ENCODE data around the gene ITPR2.

ITPR2 gene

DNA sequence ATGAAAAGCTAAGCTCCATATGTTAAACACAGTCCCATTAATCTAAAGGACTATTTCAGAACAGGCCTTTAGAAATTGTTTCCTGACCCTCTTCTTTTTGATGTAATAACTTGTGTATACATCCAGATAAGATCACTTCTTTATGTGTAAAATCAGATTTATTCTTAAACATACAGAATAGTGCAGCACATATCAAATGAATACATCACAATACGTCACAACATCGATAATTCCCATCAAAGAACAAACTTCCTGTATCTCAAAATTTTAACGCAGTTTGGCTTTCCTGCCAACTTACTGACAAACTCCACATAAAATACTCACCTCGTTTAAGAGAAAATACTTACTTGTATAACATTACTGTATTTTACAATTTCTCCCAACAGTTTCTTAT, 108.7 kb downstream of the ITPR2 start:
- H3K4me1 ChIP-seq (ENCODE audit: insufficient read depth, low read length, severe bottlenecking) = peaks cover 3% of the 10 kb centered on the region
- no peaks in the 10 kb centered on the region for H3F3A ChIP-seq (ENCODE audit: insufficient read depth, low read length)
- H3K79me2 ChIP-seq (ENCODE audit: insufficient read depth, low read length) = no peaks in the 10 kb centered on the region
- H3K27ac ChIP-seq (ENCODE audit: low read depth, low read length, poor library complexity, severe bottlenecking) = no peak overlapping the region
- no peak overlapping the region for H3K4me2 ChIP-seq (ENCODE audit: low read length)
- H3K9me3 ChIP-seq (ENCODE audit: low read length) = no peaks in the 10 kb centered on the region
- H2AFZ ChIP-seq (ENCODE audit: low read length) = no peak overlapping the region
- no peak overlapping the region for H3K4me3 ChIP-seq (ENCODE audit: low read depth, low read length, poor library complexity, severe bottlenecking)
- no peaks in the 10 kb centered on the region for H4K20me1 ChIP-seq (ENCODE audit: insufficient read depth, low read length)
- peaks cover 4% of the 10 kb centered on the region; the same call in 1 of the 2 replicates for H3K36me3 ChIP-seq (ENCODE audit: insufficient read depth, low read length)
- no peak overlapping the region for H3K9ac ChIP-seq (ENCODE audit: low read length)
- TF ChIP-seq EZH2 (IDR thresholded peaks at IDR 0.05; ENCODE audit: borderline replicate concordance, low read length) = no peak
- TF ChIP-seq, protein P1, sequence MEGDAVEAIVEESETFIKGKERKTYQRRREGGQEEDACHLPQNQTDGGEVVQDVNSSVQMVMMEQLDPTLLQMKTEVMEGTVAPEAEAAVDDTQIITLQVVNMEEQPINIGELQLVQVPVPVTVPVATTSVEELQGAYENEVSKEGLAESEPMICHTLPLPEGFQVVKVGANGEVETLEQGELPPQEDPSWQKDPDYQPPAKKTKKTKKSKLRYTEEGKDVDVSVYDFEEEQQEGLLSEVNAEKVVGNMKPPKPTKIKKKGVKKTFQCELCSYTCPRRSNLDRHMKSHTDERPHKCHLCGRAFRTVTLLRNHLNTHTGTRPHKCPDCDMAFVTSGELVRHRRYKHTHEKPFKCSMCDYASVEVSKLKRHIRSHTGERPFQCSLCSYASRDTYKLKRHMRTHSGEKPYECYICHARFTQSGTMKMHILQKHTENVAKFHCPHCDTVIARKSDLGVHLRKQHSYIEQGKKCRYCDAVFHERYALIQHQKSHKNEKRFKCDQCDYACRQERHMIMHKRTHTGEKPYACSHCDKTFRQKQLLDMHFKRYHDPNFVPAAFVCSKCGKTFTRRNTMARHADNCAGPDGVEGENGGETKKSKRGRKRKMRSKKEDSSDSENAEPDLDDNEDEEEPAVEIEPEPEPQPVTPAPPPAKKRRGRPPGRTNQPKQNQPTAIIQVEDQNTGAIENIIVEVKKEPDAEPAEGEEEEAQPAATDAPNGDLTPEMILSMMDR (IDR thresholded peaks at IDR 0.05; ENCODE audit: low read length) = no peak
- no peaks in the 10 kb centered on the region for H3K9me2 ChIP-seq (ENCODE audit: low read depth, low read length)
- no peaks in the 10 kb centered on the region for H3K27me3 ChIP-seq (ENCODE audit: insufficient read depth, low read length)

DNA sequence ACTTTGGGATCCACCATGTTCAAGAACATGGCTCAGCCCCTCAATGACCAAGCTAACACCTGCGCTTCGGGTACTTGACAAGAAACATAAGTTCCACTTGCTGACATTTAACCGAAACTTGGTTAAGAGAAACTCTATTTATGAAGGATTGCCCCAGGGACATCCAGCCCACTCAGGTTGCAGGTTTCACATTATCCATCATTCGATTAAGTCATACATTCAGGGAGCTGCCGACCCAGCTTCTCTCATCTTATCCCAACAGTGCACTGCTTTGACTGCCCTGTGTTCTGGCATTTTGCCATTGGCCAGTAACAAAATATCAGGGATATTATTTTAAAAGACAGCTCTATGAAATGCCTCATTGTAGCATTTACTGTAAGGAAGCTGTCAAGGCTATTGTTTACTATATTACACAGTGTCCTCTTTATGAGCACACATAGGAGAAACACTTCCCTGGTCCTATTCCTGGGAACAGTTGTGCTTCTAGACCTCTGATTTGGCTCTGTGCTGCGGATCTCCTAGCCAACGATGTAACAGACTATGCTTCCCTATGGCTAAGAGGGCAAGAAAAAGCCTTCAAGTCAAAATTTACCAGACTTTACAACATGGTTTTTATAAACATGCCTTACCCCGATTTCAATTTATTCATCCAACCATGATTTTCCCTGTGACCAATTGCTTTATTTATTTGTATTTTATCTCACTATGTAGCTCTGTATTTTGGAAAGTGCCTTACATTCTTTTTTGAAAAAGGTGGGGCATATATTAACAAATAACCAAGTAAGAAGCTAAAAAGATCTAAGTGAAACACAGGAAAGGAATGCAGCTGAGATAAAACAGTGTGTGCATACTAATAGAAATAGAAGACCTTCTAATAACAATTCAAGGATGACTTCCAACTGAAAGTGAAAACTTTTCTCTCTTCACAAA, 109.3 kb downstream of the ITPR2 start:
- Histone ChIP-seq H3K79me2 (ENCODE audit: insufficient read depth, low read length) (no peaks in the 10 kb centered on the region), H3K9ac (ENCODE audit: low read length) (no peak overlapping the region), H2AFZ (ENCODE audit: low read length) (no peak overlapping the region), H3F3A (ENCODE audit: insufficient read depth, low read length) (no peaks in the 10 kb centered on the region), H4K20me1 (ENCODE audit: insufficient read depth, low read length) (no peaks in the 10 kb centered on the region), H3K9me2 (ENCODE audit: low read depth, low read length) (no peaks in the 10 kb centered on the region), H3K36me3 (ENCODE audit: insufficient read depth, low read length) (peaks cover 7% of the 10 kb centered on the region; the same call in 1 of the 2 replicates), H3K27me3 (ENCODE audit: insufficient read depth, low read length) (no peaks in the 10 kb centered on the region), H3K27ac (ENCODE audit: low read depth, low read length, poor library complexity, severe bottlenecking) (no peak overlapping the region), H3K4me3 (ENCODE audit: low read depth, low read length, poor library complexity, severe bottlenecking) (no peak overlapping the region), H3K4me2 (ENCODE audit: low read length) (no peak overlapping the region), H3K4me1 (ENCODE audit: insufficient read depth, low read length, severe bottlenecking) (no peaks in the 10 kb centered on the region), H3K9me3 (ENCODE audit: low read length) (no peaks in the 10 kb centered on the region)
- TF ChIP-seq, protein P1 (IDR thresholded peaks at IDR 0.05; ENCODE audit: low read length) = no peak
- TF ChIP-seq EZH2 (IDR thresholded peaks at IDR 0.05; ENCODE audit: borderline replicate concordance, low read length) = no peak

DNA sequence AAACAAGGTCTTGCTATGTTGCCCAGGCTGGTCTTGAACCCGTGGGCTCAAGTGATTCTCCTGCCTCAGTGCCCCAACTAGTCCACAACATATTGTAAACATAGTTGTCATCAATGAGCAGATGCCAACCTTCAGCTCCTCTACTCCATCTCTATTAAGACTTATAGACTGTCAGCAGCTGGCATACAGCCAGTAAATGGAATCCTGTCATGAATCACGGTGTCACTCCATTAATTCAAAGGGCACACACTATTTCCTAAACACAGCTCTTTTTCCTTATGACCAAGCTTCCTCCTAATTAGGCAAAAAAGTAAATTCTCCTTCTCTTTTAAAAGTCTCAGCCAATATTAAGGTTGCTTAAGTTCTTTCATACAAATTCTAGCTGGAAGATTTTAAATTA, 111.2 kb downstream of the ITPR2 start:
- H2AFZ ChIP-seq (ENCODE audit: low read length) = no peak overlapping the region
- H3K9me3 ChIP-seq (ENCODE audit: low read length) = no peaks in the 10 kb centered on the region
- peaks cover 7% of the 10 kb centered on the region; the same call in 1 of the 2 replicates for H3K36me3 ChIP-seq (ENCODE audit: insufficient read depth, low read length)
- H3K4me2 ChIP-seq (ENCODE audit: low read length) = no peak overlapping the region
- no peaks in the 10 kb centered on the region for H4K20me1 ChIP-seq (ENCODE audit: insufficient read depth, low read length)
- no peak overlapping the region for H3K27ac ChIP-seq (ENCODE audit: low read depth, low read length, poor library complexity, severe bottlenecking)
- no peak overlapping the region for H3K9ac ChIP-seq (ENCODE audit: low read length)
- H3K9me2 ChIP-seq (ENCODE audit: low read depth, low read length) = no peaks in the 10 kb centered on the region
- H3K4me1 ChIP-seq (ENCODE audit: insufficient read depth, low read length, severe bottlenecking) = no peaks in the 10 kb centered on the region
- no peaks in the 10 kb centered on the region for H3K27me3 ChIP-seq (ENCODE audit: insufficient read depth, low read length)
- H3K79me2 ChIP-seq (ENCODE audit: insufficient read depth, low read length) = no peaks in the 10 kb centered on the region
- TF ChIP-seq EZH2 (IDR thresholded peaks at IDR 0.05; ENCODE audit: borderline replicate concordance, low read length) = no peak
- TF ChIP-seq, protein P1 (IDR thresholded peaks at IDR 0.05; ENCODE audit: low read length) = no peak
- H3F3A ChIP-seq (ENCODE audit: insufficient read depth, low read length) = no peaks in the 10 kb centered on the region
- no peak overlapping the region for H3K4me3 ChIP-seq (ENCODE audit: low read depth, low read length, poor library complexity, severe bottlenecking)

All from OCI-LY1 (cell line).